HFFc6 (cell line): Measurements from ENCODE around the gene RAB11B. TPM values are rescaled to one million over a fixed set of nuclear protein-coding genes. Genes with fewer than 3 reads are reported as not detected.
"Not testable (repeated sequence)": the region's sequence is repeated elsewhere in the genome, so short reads cannot be mapped to it uniquely, and the experiment has no call there.

Experiments used
- DNase-seq: peaks from one replicate; pipeline ENCODE4 v3.0.0-alpha.2; 2018
- H3K27ac Mint-ChIP-seq: 2 replicates; pipeline ENCODE4 v1.8.0; 2020; ENCODE audit warnings: mild to moderate bottlenecking, mixed read lengths
- H3K27me3 Mint-ChIP-seq: 2 replicates; pipeline ENCODE4 v1.8.0; 2021; ENCODE audit warnings: mild to moderate bottlenecking, moderate library complexity, mixed read lengths; ENCODE audit not compliant: insufficient read depth
- H3K36me3 Mint-ChIP-seq: 2 replicates; pipeline ENCODE4 v1.8.0; 2021; ENCODE audit warnings: low read depth, mixed read lengths
- H3K4me1 Mint-ChIP-seq: 2 replicates; pipeline ENCODE4 v1.8.0; 2020; ENCODE audit warnings: low read depth, mixed read lengths
- H3K4me3 Mint-ChIP-seq: 2 replicates; pipeline ENCODE4 v1.8.0; 2020; ENCODE audit warnings: mild to moderate bottlenecking, moderate library complexity, mixed read lengths
- H3K9me3 Mint-ChIP-seq: 2 replicates; pipeline ENCODE4 v1.8.0; 2020; ENCODE audit warnings: mild to moderate bottlenecking, mixed read lengths
- total RNA-seq, 6 experiments: library from RNA; stranded (reverse); fragmentation: NEBNext Ultra II Directional; extraction: Animal tissue kit (Norgen Biotek cat#: 25700); gene quantifications; 2 replicates in 1 of 6; 3 replicates in 5 of 6; pipeline ENCODE4 v1.2.3, GENCODE V29; 2021
- TF ChIP-seq, protein P1 (sequence below): fragments of 200-600 bp; sonication (generic); IDR thresholded peaks from 2 replicates; pipeline ENCODE4 v1.5.0; 2021; ENCODE audit warnings: antibody characterized with exemption, mild to moderate bottlenecking

The RAB11B gene
- total RNA-seq, 6 experiments from 2014 or later: 82.5 to 107 (median 92.4) TPM

DNA sequence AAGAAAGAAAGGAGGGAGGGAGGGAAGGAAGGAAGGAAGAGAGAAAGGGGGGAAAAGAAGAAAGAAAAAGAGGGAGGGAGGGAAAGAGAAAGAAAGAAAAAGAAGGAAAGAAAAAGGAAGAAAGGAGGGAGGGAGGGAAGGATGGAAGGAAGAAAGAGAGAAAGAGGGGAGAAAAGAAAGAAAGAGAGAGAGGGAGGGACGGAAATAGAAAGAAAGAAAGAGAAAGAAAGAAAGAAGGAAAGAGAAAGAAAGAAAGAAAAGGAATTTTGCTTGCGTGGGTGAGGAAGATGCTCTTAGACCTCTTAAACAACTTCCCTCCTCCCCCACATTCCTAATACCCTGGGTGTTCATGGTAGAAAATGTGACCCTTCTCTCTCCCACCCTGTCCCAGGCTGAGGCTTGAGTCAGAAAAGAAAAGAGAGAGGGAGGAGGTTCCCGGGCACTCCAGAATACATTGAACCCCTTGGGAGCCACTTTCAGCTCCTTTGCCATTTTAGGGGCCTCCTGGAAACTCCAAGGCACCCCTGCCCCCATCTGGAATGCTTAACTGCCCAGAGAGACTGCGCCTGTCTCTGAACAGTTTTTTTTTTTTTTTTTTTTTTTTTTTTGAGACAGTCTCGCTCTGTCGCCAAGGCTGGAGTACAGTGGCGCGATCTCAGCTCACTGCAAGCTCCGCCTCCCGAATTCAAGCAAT, 37.9 kb upstream of the RAB11B start:
- peaks cover 5% of the 10 kb centered on the region for H3K9me3 Mint-ChIP-seq
- H3K27ac Mint-ChIP-seq: no peak overlapping the region
- TF ChIP-seq, protein P1, sequence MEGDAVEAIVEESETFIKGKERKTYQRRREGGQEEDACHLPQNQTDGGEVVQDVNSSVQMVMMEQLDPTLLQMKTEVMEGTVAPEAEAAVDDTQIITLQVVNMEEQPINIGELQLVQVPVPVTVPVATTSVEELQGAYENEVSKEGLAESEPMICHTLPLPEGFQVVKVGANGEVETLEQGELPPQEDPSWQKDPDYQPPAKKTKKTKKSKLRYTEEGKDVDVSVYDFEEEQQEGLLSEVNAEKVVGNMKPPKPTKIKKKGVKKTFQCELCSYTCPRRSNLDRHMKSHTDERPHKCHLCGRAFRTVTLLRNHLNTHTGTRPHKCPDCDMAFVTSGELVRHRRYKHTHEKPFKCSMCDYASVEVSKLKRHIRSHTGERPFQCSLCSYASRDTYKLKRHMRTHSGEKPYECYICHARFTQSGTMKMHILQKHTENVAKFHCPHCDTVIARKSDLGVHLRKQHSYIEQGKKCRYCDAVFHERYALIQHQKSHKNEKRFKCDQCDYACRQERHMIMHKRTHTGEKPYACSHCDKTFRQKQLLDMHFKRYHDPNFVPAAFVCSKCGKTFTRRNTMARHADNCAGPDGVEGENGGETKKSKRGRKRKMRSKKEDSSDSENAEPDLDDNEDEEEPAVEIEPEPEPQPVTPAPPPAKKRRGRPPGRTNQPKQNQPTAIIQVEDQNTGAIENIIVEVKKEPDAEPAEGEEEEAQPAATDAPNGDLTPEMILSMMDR: no peak
- no peak for DNase-seq
- peaks cover 5% of the 10 kb centered on the region for H3K27me3 Mint-ChIP-seq
- peaks cover 5% of the 10 kb centered on the region for H3K36me3 Mint-ChIP-seq
- H3K4me1 Mint-ChIP-seq: peaks cover 41% of the 10 kb centered on the region
- H3K4me3 Mint-ChIP-seq: peak overlapping the region; percentile 54

DNA sequence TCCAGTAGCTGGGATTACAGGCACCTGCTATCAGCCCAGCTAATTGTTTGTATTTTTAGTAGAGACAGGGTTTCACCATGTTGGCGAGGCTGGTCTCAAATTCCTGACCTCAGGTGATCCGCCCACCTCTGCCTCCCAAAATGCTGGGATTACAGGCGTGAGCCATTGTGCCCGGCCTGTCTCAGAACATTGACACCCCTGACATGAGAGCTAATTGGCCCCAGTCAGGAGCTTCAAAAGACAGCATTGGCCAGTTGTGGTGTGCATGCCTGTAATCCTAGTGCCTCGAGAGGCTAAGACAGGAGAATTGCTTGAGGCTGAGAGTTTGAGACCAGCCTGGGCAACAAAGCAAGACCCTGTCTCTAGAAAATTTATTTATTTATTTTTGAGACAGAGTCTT, 37.3 kb upstream of the RAB11B start:
- H3K36me3 Mint-ChIP-seq, DNase-seq, H3K27me3 Mint-ChIP-seq, H3K27ac Mint-ChIP-seq, H3K9me3 Mint-ChIP-seq, H3K4me3 Mint-ChIP-seq: not testable (repeated sequence)
- peaks cover 37% of the 10 kb centered on the region for H3K4me1 Mint-ChIP-seq

DNA sequence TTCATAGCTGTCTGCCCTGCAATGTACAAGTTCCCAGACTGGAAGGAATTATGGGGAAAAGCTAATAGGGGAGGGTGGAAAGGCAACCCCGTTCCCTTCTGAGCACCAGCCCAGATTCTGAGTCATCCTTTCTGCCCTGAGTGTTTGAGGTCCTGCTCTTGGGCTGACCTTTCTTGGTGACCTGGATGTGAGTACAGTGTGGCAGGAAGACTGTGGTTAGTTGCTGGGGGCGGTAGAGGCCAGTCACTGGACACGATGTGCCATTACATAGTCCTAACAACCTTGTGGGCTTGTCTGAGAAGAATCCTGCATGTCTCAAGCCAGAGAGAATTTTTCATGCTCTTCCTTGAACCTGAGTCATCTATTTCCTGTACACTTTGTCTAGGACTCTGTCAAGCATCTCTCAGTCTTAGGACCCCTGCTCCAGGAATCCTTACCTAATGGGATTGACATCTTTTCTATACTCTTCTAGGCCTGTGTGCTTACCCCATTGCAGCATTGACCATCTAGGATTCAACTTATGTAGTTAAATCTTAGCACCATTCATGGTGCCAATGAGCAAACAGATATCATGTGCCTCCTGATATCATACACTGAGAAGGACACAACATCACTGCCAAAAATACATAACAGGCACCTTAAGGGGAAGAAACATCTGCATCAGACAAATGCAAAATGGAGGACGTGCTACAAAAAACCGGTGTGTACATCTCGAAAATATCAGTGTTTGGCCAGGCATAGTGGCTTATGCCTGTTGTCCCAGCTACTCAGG, 34.3 kb upstream of the RAB11B start:
- Mint-ChIP-seq H3K4me1 (peaks cover 33% of the 10 kb centered on the region), H3K27ac (peak overlapping the region; percentile 82), H3K27me3 (peaks cover 5% of the 10 kb centered on the region), H3K4me3 (peak overlapping the region; percentile 49), H3K36me3 (peaks cover 5% of the 10 kb centered on the region), H3K9me3 (peaks cover 5% of the 10 kb centered on the region)
- TF ChIP-seq, protein P1: peak; percentile 37; the same call in 1 of the 2 replicates
- peak; percentile 97 for DNase-seq

DNA sequence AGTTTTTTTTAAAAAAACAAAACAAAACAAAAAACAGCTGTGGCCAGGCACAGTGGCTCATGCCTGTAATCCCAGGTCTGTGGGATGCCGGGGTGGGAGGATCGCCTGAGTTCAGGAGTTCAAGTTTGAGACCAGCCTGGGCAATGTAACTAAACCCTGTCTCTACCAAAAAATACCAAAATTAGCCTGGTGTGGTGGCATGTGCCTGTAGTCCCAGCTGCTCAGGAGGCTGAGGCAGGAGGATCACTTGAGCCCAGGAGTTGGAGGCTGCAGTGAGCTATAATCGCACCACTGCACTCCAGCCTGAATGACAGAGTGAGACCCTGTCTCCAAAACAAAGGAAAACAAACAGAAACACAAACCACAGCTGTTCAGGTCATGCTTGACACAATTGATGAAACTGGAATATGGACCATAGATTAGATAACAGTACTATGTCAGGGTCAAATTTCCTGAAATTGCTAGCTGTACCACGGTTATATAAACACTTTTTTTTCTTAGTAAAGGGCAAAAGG, 33.1 kb upstream of the RAB11B start:
- Mint-ChIP-seq H3K4me3 (no peak overlapping the region), H3K27me3 (peaks cover 2% of the 10 kb centered on the region), H3K27ac (no peak overlapping the region), H3K9me3 (peaks cover 5% of the 10 kb centered on the region), H3K4me1 (peaks cover 37% of the 10 kb centered on the region), H3K36me3 (peaks cover 5% of the 10 kb centered on the region)
- TF ChIP-seq, protein P1: no peak
- DNase-seq: no peak

DNA sequence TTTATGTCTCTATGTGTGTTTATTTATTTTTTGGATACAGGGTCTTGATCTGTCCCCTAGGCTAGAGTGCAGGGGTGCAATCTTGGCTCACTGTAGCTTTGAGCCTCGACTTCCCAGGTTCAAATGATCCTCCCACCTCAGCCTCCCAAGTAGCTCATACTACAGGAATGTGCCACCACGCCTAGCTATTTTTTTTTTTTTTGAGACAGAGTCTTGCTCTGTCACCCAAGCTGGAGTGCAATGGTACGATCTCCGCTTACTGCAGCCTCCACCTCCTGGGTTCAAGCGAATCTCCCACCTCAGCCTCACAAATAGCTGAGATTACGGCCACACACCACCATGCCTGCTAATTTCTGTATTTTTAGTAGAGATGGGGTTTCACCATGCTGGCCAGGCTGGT, 31.2 kb upstream of the RAB11B start:
- H3K9me3 Mint-ChIP-seq: peaks cover 5% of the 10 kb centered on the region
- DNase-seq: no peak
- H3K4me1 Mint-ChIP-seq: peaks cover 44% of the 10 kb centered on the region
- H3K27ac Mint-ChIP-seq: no peak overlapping the region
- TF ChIP-seq, protein P1: no peak
- H3K27me3 Mint-ChIP-seq: peaks cover 2% of the 10 kb centered on the region
- peaks cover 5% of the 10 kb centered on the region for H3K36me3 Mint-ChIP-seq
- H3K4me3 Mint-ChIP-seq: no peak overlapping the region

DNA sequence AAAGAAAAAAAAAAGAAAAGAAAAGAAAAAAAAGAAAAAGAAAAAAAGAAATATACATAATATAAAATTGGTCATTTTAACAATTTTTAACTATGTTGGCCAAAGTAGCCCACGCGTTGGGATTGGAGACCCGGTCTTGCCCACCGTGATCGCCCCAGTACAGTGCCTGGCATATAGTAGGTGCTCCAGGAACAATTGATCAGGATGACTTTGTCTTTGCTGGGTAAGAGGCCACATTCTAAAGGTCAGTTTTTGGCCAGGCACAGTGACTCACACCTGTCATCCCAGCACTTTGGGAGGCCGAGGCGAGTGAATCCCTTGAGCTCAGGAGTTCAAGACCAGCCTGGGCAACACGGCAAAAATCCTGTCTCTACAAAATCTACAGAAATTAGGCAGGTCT, 30.0 kb upstream of the RAB11B start:
- TF ChIP-seq, protein P1: no peak
- H3K27ac Mint-ChIP-seq: no peak overlapping the region
- H3K4me3 Mint-ChIP-seq: no peak overlapping the region
- peaks cover 37% of the 10 kb centered on the region for H3K4me1 Mint-ChIP-seq
- DNase-seq: no peak
- H3K9me3 Mint-ChIP-seq: peaks cover 5% of the 10 kb centered on the region
- H3K27me3 Mint-ChIP-seq: peaks cover 2% of the 10 kb centered on the region
- H3K36me3 Mint-ChIP-seq: peaks cover 5% of the 10 kb centered on the region
